Brain microvascular endothelial cell (primary cell): Measurements from ENCODE around the gene GLS.

Experiments
- DNase-seq: peaks from one replicate; pipeline ENCODE4 v3.0.0-alpha.2; 2020
- H3K27ac ChIP-seq: fragments of 250-450 bp; sonication (Bioruptor Pico); 2 replicates; pipeline ENCODE4 v1.5.1; 2020; ENCODE audit warnings: mild to moderate bottlenecking, moderate library complexity
- H3K27me3 ChIP-seq: fragments of 250-450 bp; sonication (Bioruptor Pico); replicated peaks from 2 replicates; pipeline ENCODE4 v1.5.1; 2020; ENCODE audit warnings: mild to moderate bottlenecking
- H3K36me3 ChIP-seq: fragments of 250-450 bp; sonication (Bioruptor Pico); replicated peaks from 2 replicates; pipeline ENCODE4 v1.5.1; 2020; ENCODE audit warnings: mild to moderate bottlenecking
- H3K4me3 ChIP-seq: 2 replicates; pipeline ENCODE4 v1.5.1; 2011; ENCODE audit warnings: low read depth, mild to moderate bottlenecking, control low read depth, low read length, moderate library complexity
- CTCF ChIP-seq: IDR thresholded peaks from 2 replicates; pipeline ENCODE4 v1.5.1; 2011; ENCODE audit warnings: low read depth, mild to moderate bottlenecking, moderate library complexity, low read length, control low read depth, inconsistent platforms; ENCODE audit errors: missing control alignments
- in situ Hi-C: cut with HindIII; loops from 2 replicates; pipeline ENCODE4 v1.10.0; 2017; ENCODE audit warnings: low sequenced_read_pairs, low pct_ligation_motif_present

GLS gene

DNA sequence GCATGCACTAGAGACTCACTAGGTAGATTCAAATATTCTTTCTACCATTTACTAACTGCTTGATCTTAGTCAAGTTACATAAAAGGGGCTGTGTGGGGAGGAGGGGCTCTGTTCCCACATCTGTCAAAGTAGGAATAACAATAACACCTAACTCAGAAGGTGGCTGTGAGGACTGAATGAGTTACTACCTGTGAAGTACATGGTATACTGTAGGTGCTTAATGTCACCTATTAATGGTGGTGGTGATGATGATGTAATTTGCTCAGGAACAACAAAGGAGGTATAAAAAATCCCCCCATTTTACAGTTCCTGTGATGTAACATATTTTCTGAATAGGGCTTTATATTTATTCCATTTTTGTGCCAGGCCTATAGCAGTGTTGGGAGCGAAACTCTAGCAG is 92.6 kb downstream of the GLS start:
- H3K27me3 ChIP-seq = no peaks in the 10 kb centered on the region
- peaks cover 82% of the 10 kb centered on the region for H3K36me3 ChIP-seq
- in situ Hi-C loops = no loop called here
- no peak overlapping the region for H3K4me3 ChIP-seq
- no peak overlapping the region for H3K27ac ChIP-seq
- TF ChIP-seq CTCF = no peak
- DNase-seq = no peak

GRCh38 chr2:190973726-190974628 is 93.4 kb downstream of the GLS start:
- Histone ChIP-seq H3K4me3 (no peak overlapping the region), H3K27me3 (no peaks in the 10 kb centered on the region), H3K27ac (no peak overlapping the region), H3K36me3 (peaks cover 82% of the 10 kb centered on the region)
- no peak for TF ChIP-seq CTCF
- in situ Hi-C loops = no loop called here
- no peak for DNase-seq

- no peak for DNase-seq
- H3K27me3 ChIP-seq = no peaks in the 10 kb centered on the region
- no peak overlapping the region for H3K4me3 ChIP-seq
- H3K27ac ChIP-seq = no peak overlapping the region
- no peak for TF ChIP-seq CTCF
- in situ Hi-C loops = no loop called here
- peaks cover 77% of the 10 kb centered on the region for H3K36me3 ChIP-seq
Measured at GRCh38 chr2:190974629-190975361, 94.2 kb downstream of the GLS start.

DNA sequence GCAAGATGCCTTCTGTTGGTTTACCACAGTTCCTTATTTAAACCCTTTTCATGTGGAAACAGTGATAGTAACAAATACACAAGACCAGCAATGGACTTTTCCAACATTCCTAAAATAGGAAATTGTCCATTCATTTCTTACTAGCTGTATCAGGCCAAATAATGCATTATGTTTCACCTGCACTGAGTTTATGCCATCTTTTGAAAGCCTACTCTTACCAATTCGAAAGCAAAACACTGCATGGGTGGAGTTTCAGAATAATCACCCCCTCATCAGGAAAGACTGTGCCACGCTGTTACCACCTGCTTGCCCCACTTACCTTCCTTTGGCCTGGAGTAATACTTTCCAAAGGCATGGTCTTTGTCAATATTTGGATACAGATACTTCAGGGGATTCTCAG is 95.9 kb downstream of the GLS start:
- no peak overlapping the region for H3K4me3 ChIP-seq
- no peak for DNase-seq
- in situ Hi-C loops = no loop called here
- no peak for TF ChIP-seq CTCF
- H3K27me3 ChIP-seq = no peaks in the 10 kb centered on the region
- H3K36me3 ChIP-seq = peaks cover 69% of the 10 kb centered on the region
- H3K27ac ChIP-seq = no peak overlapping the region

DNA sequence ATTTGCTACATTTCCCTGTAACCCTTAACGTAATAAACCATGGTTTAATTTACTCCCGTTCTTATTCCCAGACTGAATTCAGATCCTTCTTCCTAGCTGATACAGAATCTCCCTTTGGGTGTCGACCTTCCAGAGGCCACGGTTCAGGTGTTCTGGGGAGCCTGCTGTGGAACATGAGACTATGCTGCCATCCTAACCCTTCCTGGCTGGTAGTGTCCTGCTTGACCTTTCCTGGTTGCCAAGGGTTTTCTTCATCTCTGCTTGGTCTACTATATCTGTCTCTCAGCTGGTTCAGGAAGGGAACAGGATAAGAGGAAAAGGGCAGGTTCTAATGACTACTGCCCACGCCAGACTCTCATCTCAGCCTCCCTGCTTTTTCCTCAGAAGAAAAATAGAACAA is 96.9 kb downstream of the GLS start:
- no peak for TF ChIP-seq CTCF
- Histone ChIP-seq H3K27ac (no peak overlapping the region), H3K36me3 (peaks cover 66% of the 10 kb centered on the region), H3K27me3 (no peaks in the 10 kb centered on the region), H3K4me3 (no peak overlapping the region)
- in situ Hi-C loops = no loop called here
- no peak for DNase-seq
